Esophagus (tissue), 2 donors: ENCODE results near the gene TSHZ2. TPM values are rescaled to one million over a fixed set of nuclear protein-coding genes. Genes with fewer than 3 reads are reported as not detected.

Source experiments
- H3K27ac ChIP-seq, 2 donors: one replicate each; pipeline ENCODE4 v1.5.1; 2013; ENCODE audit warnings: low read depth in 2 of 2, mild to moderate bottlenecking in 2 of 2, inconsistent platforms in 1 of 2, low read length in 1 of 2, moderate library complexity in 1 of 2
- H3K27me3 ChIP-seq, 2 donors: one replicate each; pipeline ENCODE4 v1.6.1; 2013; ENCODE audit warnings: low read length in 2 of 2, control low read depth in 1 of 2, mild to moderate bottlenecking in 1 of 2; ENCODE audit not compliant: insufficient read depth in 2 of 2, control insufficient read depth in 1 of 2
- H3K36me3 ChIP-seq, 2 donors: one replicate each; pipeline ENCODE4 v1.6.1; 2013; ENCODE audit warnings: low read length in 1 of 2; ENCODE audit not compliant: control insufficient read depth in 2 of 2, insufficient read depth in 2 of 2
- H3K4me1 ChIP-seq, 2 donors: one replicate each; pipeline ENCODE4 v1.6.1; 2013; ENCODE audit warnings: low read length in 1 of 2; ENCODE audit not compliant: control insufficient read depth in 2 of 2, insufficient read depth in 2 of 2
- H3K4me3 ChIP-seq, 2 donors: one replicate each; pipeline ENCODE4 v1.5.1; 2013; ENCODE audit warnings: low read length in 2 of 2, mild to moderate bottlenecking in 2 of 2, low read depth in 1 of 2, moderate library complexity in 1 of 2
- H3K9me3 ChIP-seq, 2 donors: one replicate each; pipeline ENCODE4 v1.6.1; 2013; ENCODE audit warnings: mild to moderate bottlenecking in 2 of 2, low read depth in 1 of 2, low read length in 1 of 2, moderate library complexity in 1 of 2; ENCODE audit not compliant: control insufficient read depth in 2 of 2, insufficient read depth in 1 of 2
- WGBS, 2 donors: extraction: QIAGEN DNeasy Blood & Tissue Kit; methylation state at CpG; one replicate each; pipeline ENCODE4 v1.1.7; 2013; 5-methylcytosine and 5-hydroxymethylcytosine counted together
- polyA plus RNA-seq, 2 donors: library from polyadenylated mRNA; stranded (reverse); fragments of 200-250 nt; gene quantifications; one replicate each; pipeline ENCODE4 v1.2.3, GENCODE V29; 2013
- donor health status: healthy with polysubstance abuse.
- donor health status: Bipolar disorder and iron deficiency.

The TSHZ2 gene
- polyA plus RNA-seq, 2 donors: 4.6 to 11.7 TPM

- peaks cover 0 to 2% of the 10 kb centered on the region in 2 donors for H3K36me3 ChIP-seq
These were observed 283.0 kb downstream of the TSHZ2 start for GRCh38 chr20:53255102-53255710.

GRCh38 chr20:53258741-53259140, 286.6 kb downstream of the TSHZ2 start:
- Histone ChIP-seq H3K27me3 (no peaks in the 10 kb centered on the region), H3K4me1 (no peaks in the 10 kb centered on the region), H3K4me3 (no peak overlapping the region), H3K9me3 (peaks cover 0 to 3% of the 10 kb centered on the region in 2 donors), H3K27ac (no peak overlapping the region), H3K36me3 (peaks cover 0 to 1% of the 10 kb centered on the region in 2 donors)
- WGBS, 2 donors: 74 to 81% methylated on average over 6 of the region's 6 CpGs

More at GRCh38 chr20:53255102-53255710, 283.0 kb downstream of the TSHZ2 start:
- no peak overlapping the region for H3K27ac ChIP-seq
- WGBS, 2 donors: 91 to 95% methylated on average over 18 of the region's 18 CpGs
- H3K4me1 ChIP-seq: no peaks in the 10 kb centered on the region
- H3K9me3 ChIP-seq: peaks cover 0 to 5% of the 10 kb centered on the region in 2 donors
- H3K27me3 ChIP-seq: no peaks in the 10 kb centered on the region
- H3K4me3 ChIP-seq: no peak overlapping the region

- Histone ChIP-seq H3K27me3 (no peaks in the 10 kb centered on the region), H3K4me3 (no peak overlapping the region), H3K9me3 (no peaks in the 10 kb centered on the region), H3K36me3 (no peaks in the 10 kb centered on the region), H3K27ac (no peak overlapping the region), H3K4me1 (no peaks in the 10 kb centered on the region)
- WGBS, 2 donors: 85% methylated on average over 3 of the region's 3 CpGs
These were observed 288.0 kb downstream of the TSHZ2 start for GRCh38 chr20:53260168-53260567.

- Histone ChIP-seq H3K27ac (no peak overlapping the region), H3K9me3 (no peaks in the 10 kb centered on the region), H3K36me3 (no peaks in the 10 kb centered on the region)
These were observed 288.4 kb downstream of the TSHZ2 start for GRCh38 chr20:53260591-53260990.

GRCh38 chr20:53262365-53262764, 290.2 kb downstream of the TSHZ2 start:
- H3K36me3 ChIP-seq: no peaks in the 10 kb centered on the region
- no peaks in the 10 kb centered on the region for H3K4me1 ChIP-seq
- no peaks in the 10 kb centered on the region for H3K9me3 ChIP-seq
- no peak overlapping the region for H3K27ac ChIP-seq
- WGBS, 2 donors: 44 to 45% methylated on average over 7 of the region's 7 CpGs
- H3K4me3 ChIP-seq: no peak overlapping the region
- no peaks in the 10 kb centered on the region for H3K27me3 ChIP-seq

More at GRCh38 chr20:53260591-53260990, 288.4 kb downstream of the TSHZ2 start:
- Histone ChIP-seq H3K4me3 (no peak overlapping the region), H3K27me3 (no peaks in the 10 kb centered on the region), H3K4me1 (no peaks in the 10 kb centered on the region)
- WGBS, 2 donors: 86 to 91% methylated on average over 2 of the region's 2 CpGs

- Histone ChIP-seq H3K36me3 (no peaks in the 10 kb centered on the region), H3K27ac (no peak overlapping the region), H3K4me1 (no peaks in the 10 kb centered on the region), H3K9me3 (no peaks in the 10 kb centered on the region), H3K4me3 (no peak overlapping the region), H3K27me3 (no peaks in the 10 kb centered on the region)
- WGBS, 2 donors: 71 to 78% methylated on average over 8 of the region's 8 CpGs
These were observed 291.6 kb downstream of the TSHZ2 start for GRCh38 chr20:53263554-53264438.

- H3K4me1 ChIP-seq: no peaks in the 10 kb centered on the region
- H3K4me3 ChIP-seq: no peak overlapping the region
- no peaks in the 10 kb centered on the region for H3K9me3 ChIP-seq
- H3K36me3 ChIP-seq: no peaks in the 10 kb centered on the region
- H3K27me3 ChIP-seq: no peaks in the 10 kb centered on the region
- no peak overlapping the region for H3K27ac ChIP-seq
- 88 to 95% methylated on average over 3 of the region's 3 CpGs for WGBS, 2 donors
These were observed 292.4 kb downstream of the TSHZ2 start for GRCh38 chr20:53264604-53265003.

GRCh38 chr20:53265304-53265875, 293.2 kb downstream of the TSHZ2 start:
- H3K4me1 ChIP-seq: no peaks in the 10 kb centered on the region
- 76 to 85% methylated on average over 8 of the region's 8 CpGs for WGBS, 2 donors

GRCh38 chr20:53269380-53269779, 297.2 kb downstream of the TSHZ2 start:
- Histone ChIP-seq H3K4me3 (no peak overlapping the region), H3K9me3 (no peaks in the 10 kb centered on the region), H3K27me3 (no peaks in the 10 kb centered on the region), H3K4me1 (no peaks in the 10 kb centered on the region), H3K36me3 (no peaks in the 10 kb centered on the region), H3K27ac (no peak overlapping the region)
- WGBS, 2 donors: 80 to 87% methylated on average over 2 of the region's 2 CpGs

More at GRCh38 chr20:53265304-53265875, 293.2 kb downstream of the TSHZ2 start:
- H3K4me3 ChIP-seq: no peak overlapping the region
- H3K36me3 ChIP-seq: no peaks in the 10 kb centered on the region
- H3K9me3 ChIP-seq: no peaks in the 10 kb centered on the region
- H3K27me3 ChIP-seq: no peaks in the 10 kb centered on the region
- no peak overlapping the region for H3K27ac ChIP-seq
